ENCODE results near the gene MTHFD2L.

DNA sequence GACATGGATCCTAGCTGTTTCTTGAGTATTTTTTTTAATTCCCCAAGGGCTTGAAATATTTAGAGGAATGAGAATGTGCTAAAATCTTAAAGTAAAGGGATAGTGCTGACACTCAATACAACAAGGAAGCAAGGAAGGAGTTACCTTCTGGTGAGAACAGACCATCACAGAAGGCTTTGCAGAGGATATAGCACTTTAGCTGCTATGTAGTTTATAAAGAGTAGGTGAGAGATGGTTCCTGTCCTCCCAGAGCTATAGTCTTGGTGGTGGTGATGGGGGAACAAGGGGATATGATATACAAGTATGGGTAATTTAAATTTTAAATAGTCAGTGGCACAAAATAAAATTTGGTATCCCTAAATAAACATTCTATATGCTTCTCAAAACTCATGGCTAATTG, 47.6 kb downstream of the MTHFD2L start:
- no peak for TF ChIP-seq FOXK2 (IDR thresholded peaks at IDR 0.05)
- TF ChIP-seq CHD2 (IDR thresholded peaks at IDR 0.05; ENCODE audit: borderline replicate concordance, low read depth, low read length) = no peak
- no peak for TF ChIP-seq JUND (IDR thresholded peaks at IDR 0.05; ENCODE audit: low read depth, low read length)
- TF ChIP-seq CTCF (IDR thresholded peaks at IDR 0.05 in 2 of 3, conservative IDR thresholded peaks at IDR 0.05 in 1 of 3; ENCODE audit: control insufficient read depth in 2 of 3, extremely low read depth in 1 of 3, insufficient read depth in 1 of 3, low read depth in 3 of 3, low read length in 3 of 3) = no peak
- TF ChIP-seq NBN (IDR thresholded peaks at IDR 0.05) = no peak
- TF ChIP-seq CBX3 (IDR thresholded peaks at IDR 0.05; ENCODE audit: borderline replicate concordance, low read depth) = no peak
- no peak for TF ChIP-seq ESRRA (IDR thresholded peaks at IDR 0.05; ENCODE audit: low read length)
- no peak for TF ChIP-seq EP300 (IDR thresholded peaks at IDR 0.05; ENCODE audit: borderline replicate concordance in 1 of 2, control insufficient read depth in 1 of 2, low read depth in 2 of 2, low read length in 2 of 2)
